ENCODE data around the gene C1R.

The C1R gene

DNA sequence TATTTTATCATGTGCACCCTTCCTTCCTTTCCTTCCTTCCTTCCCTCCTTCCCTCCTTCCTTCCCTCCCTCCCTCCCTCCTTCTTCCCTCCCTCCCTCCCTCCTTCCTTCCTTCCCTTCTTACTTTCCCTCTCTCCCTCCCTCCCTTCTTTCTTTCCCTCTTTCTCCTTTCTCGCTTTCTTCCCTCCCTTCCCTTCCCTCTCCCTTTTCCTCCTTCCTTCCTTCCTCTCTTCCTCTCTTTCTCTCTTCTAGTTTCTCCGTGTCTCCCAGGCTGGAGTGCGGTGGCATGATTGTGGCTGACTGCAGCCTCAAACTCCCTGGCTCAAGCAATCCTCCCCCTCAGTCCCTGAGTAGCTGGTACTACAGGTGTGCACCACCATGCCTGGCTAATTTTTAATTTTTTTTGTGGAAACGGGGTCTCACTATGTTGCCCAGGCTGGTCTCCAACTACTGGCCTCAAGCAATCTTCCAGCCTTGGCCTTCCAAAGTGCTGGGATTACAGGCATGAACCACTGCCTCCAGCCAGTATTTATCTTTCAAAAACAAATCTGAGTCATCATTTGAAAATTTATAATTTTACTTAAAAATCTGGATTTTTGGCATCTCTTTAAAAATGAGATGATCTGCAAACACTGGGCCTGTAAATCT lies 8.9 kb upstream of the C1R start:
- H3K79me2 ChIP-seq (ENCODE audit: insufficient read depth, low read depth): no peaks in the 10 kb centered on the region
- H4K20me1 ChIP-seq (ENCODE audit: insufficient read depth): no peaks in the 10 kb centered on the region
- no peaks in the 10 kb centered on the region for H3K36me3 ChIP-seq (ENCODE audit: insufficient read depth)
- no peak overlapping the region for H3K4me2 ChIP-seq
- H3K27ac ChIP-seq: no peak overlapping the region
- H3K4me3 ChIP-seq (IDR thresholded peaks at IDR 0.05; ENCODE audit: insufficient read depth, low read depth, low read length): no peak overlapping the region
- H3K9ac ChIP-seq: no peak overlapping the region
- no peaks in the 10 kb centered on the region for H3K4me1 ChIP-seq (ENCODE audit: low read depth, poor library complexity, severe bottlenecking)
- H3K27me3 ChIP-seq (ENCODE audit: insufficient read depth, low read depth): no peaks in the 10 kb centered on the region
- no peak overlapping the region for H2AFZ ChIP-seq (ENCODE audit: low read depth)
- TF ChIP-seq, protein P1, sequence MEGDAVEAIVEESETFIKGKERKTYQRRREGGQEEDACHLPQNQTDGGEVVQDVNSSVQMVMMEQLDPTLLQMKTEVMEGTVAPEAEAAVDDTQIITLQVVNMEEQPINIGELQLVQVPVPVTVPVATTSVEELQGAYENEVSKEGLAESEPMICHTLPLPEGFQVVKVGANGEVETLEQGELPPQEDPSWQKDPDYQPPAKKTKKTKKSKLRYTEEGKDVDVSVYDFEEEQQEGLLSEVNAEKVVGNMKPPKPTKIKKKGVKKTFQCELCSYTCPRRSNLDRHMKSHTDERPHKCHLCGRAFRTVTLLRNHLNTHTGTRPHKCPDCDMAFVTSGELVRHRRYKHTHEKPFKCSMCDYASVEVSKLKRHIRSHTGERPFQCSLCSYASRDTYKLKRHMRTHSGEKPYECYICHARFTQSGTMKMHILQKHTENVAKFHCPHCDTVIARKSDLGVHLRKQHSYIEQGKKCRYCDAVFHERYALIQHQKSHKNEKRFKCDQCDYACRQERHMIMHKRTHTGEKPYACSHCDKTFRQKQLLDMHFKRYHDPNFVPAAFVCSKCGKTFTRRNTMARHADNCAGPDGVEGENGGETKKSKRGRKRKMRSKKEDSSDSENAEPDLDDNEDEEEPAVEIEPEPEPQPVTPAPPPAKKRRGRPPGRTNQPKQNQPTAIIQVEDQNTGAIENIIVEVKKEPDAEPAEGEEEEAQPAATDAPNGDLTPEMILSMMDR (conservative IDR thresholded peaks at IDR 0.05; ENCODE audit: low read depth, low read length): no peak

DNA sequence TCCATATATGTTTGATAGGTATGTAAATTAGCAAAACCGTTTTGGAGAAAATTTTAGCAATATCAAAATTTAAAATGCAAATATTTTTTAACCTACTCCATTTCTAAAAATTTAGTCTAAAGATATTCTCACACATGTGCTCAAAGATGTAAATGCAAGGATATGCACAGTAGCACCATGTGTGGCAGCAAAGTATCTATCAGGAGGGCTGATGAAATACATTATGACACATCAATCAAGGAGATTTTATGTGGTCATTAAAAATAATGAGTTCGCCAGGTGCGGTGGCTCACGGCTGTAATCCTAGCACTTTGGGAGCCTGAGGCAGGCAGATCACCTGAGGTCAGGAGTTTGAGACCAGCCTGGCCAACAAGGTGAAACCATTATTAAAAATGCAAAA lies 8.0 kb upstream of the C1R start:
- Histone ChIP-seq H3K4me1 (ENCODE audit: low read depth, poor library complexity, severe bottlenecking) (no peaks in the 10 kb centered on the region), H3K27ac (no peak overlapping the region), H3K27me3 (ENCODE audit: insufficient read depth, low read depth) (no peaks in the 10 kb centered on the region), H3K9ac (no peak overlapping the region), H3K4me3 (IDR thresholded peaks at IDR 0.05; ENCODE audit: insufficient read depth, low read depth, low read length) (no peak overlapping the region), H4K20me1 (ENCODE audit: insufficient read depth) (no peaks in the 10 kb centered on the region), H3K79me2 (ENCODE audit: insufficient read depth, low read depth) (no peaks in the 10 kb centered on the region), H3K36me3 (ENCODE audit: insufficient read depth) (no peaks in the 10 kb centered on the region), H3K4me2 (no peak overlapping the region), H2AFZ (ENCODE audit: low read depth) (no peak overlapping the region)
- TF ChIP-seq, protein P1 (conservative IDR thresholded peaks at IDR 0.05; ENCODE audit: low read depth, low read length): no peak

DNA sequence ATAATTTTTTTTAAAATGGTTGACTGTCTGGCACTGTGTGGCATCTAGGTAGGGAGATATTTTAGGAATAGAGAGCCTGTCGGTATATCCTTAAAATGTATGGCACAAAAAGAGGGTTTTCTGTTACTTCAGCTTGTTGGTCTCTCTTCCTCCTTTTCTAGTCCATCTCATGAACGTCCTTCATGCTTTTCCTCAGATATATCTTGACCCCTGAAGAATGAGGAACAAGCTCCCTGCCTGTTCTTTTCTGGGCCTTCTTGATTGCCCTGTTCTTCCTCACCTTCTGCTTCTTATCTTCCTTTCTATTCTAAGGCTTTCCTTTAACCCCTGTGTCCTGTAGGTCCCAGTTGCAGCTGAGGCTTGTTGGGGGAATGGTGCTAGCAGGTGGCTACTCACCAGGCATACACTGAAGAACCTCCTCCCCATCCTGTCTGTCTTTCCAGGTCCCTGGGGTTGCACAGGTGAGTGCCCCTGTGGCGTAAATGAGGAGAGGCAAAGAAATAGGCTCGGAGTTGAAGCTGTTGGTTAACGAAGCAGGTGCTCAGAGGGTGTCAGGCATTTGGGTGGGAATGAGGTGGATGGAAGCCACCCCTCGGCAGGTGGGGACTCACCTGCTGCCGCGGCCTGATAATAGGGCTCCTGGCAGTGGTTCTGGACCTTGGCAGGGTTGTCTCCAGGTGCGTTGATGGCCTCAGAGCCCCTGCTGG lies 7.2 kb upstream of the C1R start:
- no peak overlapping the region for H3K9ac ChIP-seq
- H2AFZ ChIP-seq (ENCODE audit: low read depth): no peak overlapping the region
- H3K4me3 ChIP-seq (IDR thresholded peaks at IDR 0.05; ENCODE audit: insufficient read depth, low read depth, low read length): no peak overlapping the region
- TF ChIP-seq, protein P1 (conservative IDR thresholded peaks at IDR 0.05; ENCODE audit: low read depth, low read length): no peak
- H3K4me1 ChIP-seq (ENCODE audit: low read depth, poor library complexity, severe bottlenecking): no peaks in the 10 kb centered on the region
- H3K79me2 ChIP-seq (ENCODE audit: insufficient read depth, low read depth): no peaks in the 10 kb centered on the region
- no peak overlapping the region for H3K27ac ChIP-seq
- no peaks in the 10 kb centered on the region for H3K27me3 ChIP-seq (ENCODE audit: insufficient read depth, low read depth)
- H3K36me3 ChIP-seq (ENCODE audit: insufficient read depth): no peaks in the 10 kb centered on the region
- H4K20me1 ChIP-seq (ENCODE audit: insufficient read depth): no peaks in the 10 kb centered on the region
- H3K4me2 ChIP-seq: no peak overlapping the region

DNA sequence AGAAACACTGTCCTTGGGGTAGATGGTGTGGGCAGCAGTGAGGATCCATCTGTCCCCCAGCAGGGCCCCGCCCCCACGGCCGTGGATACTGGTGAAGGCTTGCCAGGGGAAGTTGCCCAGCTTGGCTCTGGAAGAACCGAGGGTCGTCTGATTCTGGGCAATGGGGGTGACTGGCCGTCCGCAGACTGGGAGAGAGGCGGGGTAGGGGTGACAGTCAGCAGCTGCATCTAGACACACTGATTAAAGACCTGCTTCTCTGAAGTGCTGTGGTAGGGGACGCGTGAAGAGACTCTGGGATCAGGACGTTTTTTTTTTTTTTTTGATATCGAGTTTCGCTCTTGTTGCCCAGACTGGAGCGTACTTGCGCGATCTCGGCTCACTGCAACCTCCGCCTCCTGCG lies 4.7 kb upstream of the C1R start:
- Histone ChIP-seq H3K79me2 (ENCODE audit: insufficient read depth, low read depth) (no peaks in the 10 kb centered on the region), H3K9ac (no peak overlapping the region), H3K4me2 (no peak overlapping the region), H4K20me1 (ENCODE audit: insufficient read depth) (no peaks in the 10 kb centered on the region), H3K27me3 (ENCODE audit: insufficient read depth, low read depth) (no peaks in the 10 kb centered on the region), H3K36me3 (ENCODE audit: insufficient read depth) (no peaks in the 10 kb centered on the region), H3K27ac (no peak overlapping the region), H2AFZ (ENCODE audit: low read depth) (no peak overlapping the region), H3K4me1 (ENCODE audit: low read depth, poor library complexity, severe bottlenecking) (peaks cover 8% of the 10 kb centered on the region), H3K4me3 (IDR thresholded peaks at IDR 0.05; ENCODE audit: insufficient read depth, low read depth, low read length) (no peak overlapping the region)
- TF ChIP-seq, protein P1 (conservative IDR thresholded peaks at IDR 0.05; ENCODE audit: low read depth, low read length): no peak

Data from KMS-11 (cell line).